GM23338 (cell line): ENCODE results near the gene RNU6-8. TPM values are rescaled to one million over a fixed set of nuclear protein-coding genes. Genes with fewer than 3 reads are reported as not detected.

ENCODE experiments used
- ATAC-seq: fragments of 200-7000 bp; cut with Tn5 transposase; 3 replicates; pipeline ENCODE4 v1.9.1; 2020
- DNase-seq: peaks from one replicate; pipeline ENCODE4 v3.0.0-alpha.2; 2015; ENCODE audit warnings: low spot score
- H2AFZ ChIP-seq: fragments of 200-600 bp; sonication (generic); 2 replicates; pipeline ENCODE4 v1.8.0; 2016; ENCODE audit warnings: antibody characterized with exemption, mild to moderate bottlenecking, moderate library complexity
- H3F3A ChIP-seq: fragments of 200-600 bp; sonication (generic); replicated peaks from 2 replicates; pipeline ENCODE4 v1.8.0; 2017; ENCODE audit warnings: antibody characterized with exemption, mixed run types, low read depth
- H3K27ac ChIP-seq: fragments of 200-600 bp; sonication (generic); 2 replicates; pipeline ENCODE4 v1.6.1; 2016; ENCODE audit warnings: low read depth
- H3K27me3 ChIP-seq: fragments of 200-600 bp; sonication (generic); 2 replicates; pipeline ENCODE4 v1.8.0; 2016; ENCODE audit warnings: mild to moderate bottlenecking, mixed run types, moderate library complexity; ENCODE audit not compliant: insufficient read depth
- H3K36me3 ChIP-seq: fragments of 200-600 bp; sonication (generic); 2 replicates; pipeline ENCODE4 v1.8.0; 2016; ENCODE audit warnings: mild to moderate bottlenecking; ENCODE audit not compliant: insufficient read depth
- H3K4me1 ChIP-seq: fragments of 200-600 bp; sonication (generic); 2 replicates; pipeline ENCODE4 v1.8.0; 2016; ENCODE audit warnings: mild to moderate bottlenecking, moderate library complexity; ENCODE audit not compliant: insufficient read depth
- H3K4me2 ChIP-seq: fragments of 200-600 bp; sonication (generic); 2 replicates; pipeline ENCODE4 v1.7.1; 2017; ENCODE audit warnings: mixed run types
- H3K4me3 ChIP-seq: fragments of 200-600 bp; sonication (generic); 2 replicates; pipeline ENCODE4 v1.6.1; 2016; ENCODE audit warnings: mixed run types
- H3K79me2 ChIP-seq: fragments of 200-600 bp; sonication (generic); replicated peaks from 2 replicates; pipeline ENCODE4 v1.8.0; 2017; ENCODE audit warnings: mild to moderate bottlenecking; ENCODE audit not compliant: insufficient read depth
- H3K9me2 ChIP-seq: fragments of 200-600 bp; sonication (generic); 2 replicates; pipeline ENCODE4 v1.8.0; 2017; ENCODE audit not compliant: insufficient read depth
- H4K20me1 ChIP-seq: fragments of 200-600 bp; sonication (generic); replicated peaks from 2 replicates; pipeline ENCODE4 v1.8.0; 2017; ENCODE audit warnings: mild to moderate bottlenecking; ENCODE audit not compliant: insufficient read depth
- H3K27ac Mint-ChIP-seq: 2 replicates; pipeline ENCODE4 v1.8.0; 2020; ENCODE audit warnings: inconsistent platforms, mild to moderate bottlenecking, moderate library complexity, mixed read lengths
- H3K27me3 Mint-ChIP-seq: 3 replicates; pipeline ENCODE4 v1.8.0; 2022; ENCODE audit warnings: low read depth, mild to moderate bottlenecking, moderate library complexity, mixed read lengths, inconsistent platforms; ENCODE audit not compliant: insufficient read depth, poor library complexity
- H3K36me3 Mint-ChIP-seq: 3 replicates; pipeline ENCODE4 v1.8.0; 2021; ENCODE audit warnings: low read depth, mild to moderate bottlenecking, inconsistent platforms, moderate library complexity, mixed read lengths
- H3K4me1 Mint-ChIP-seq: 3 replicates; pipeline ENCODE4 v1.8.0; 2020; ENCODE audit warnings: mild to moderate bottlenecking, inconsistent platforms, mixed read lengths
- H3K4me3 Mint-ChIP-seq: 3 replicates; pipeline ENCODE4 v1.8.0; 2021; ENCODE audit warnings: moderate library complexity, mild to moderate bottlenecking, inconsistent platforms, mixed read lengths
- H3K9me3 Mint-ChIP-seq: 3 replicates; pipeline ENCODE4 v1.8.0; 2020; ENCODE audit warnings: moderate library complexity, mild to moderate bottlenecking, inconsistent platforms, mixed read lengths
- CREB1 ChIP-seq: fragments of 250-450 bp; sonication (Bioruptor Pico); IDR thresholded peaks from 2 replicates; pipeline ENCODE4 v1.5.0; 2020; ENCODE audit warnings: low read depth, mild to moderate bottlenecking, moderate library complexity
- CTCF ChIP-seq, 2 experiments: fragments of 200-600 bp in 1 of 2; sonication (generic) in 1 of 2; conservative IDR thresholded peaks; 2 replicates each; pipeline versions ENCODE4 v1.5.1 to v1.6.1; 2016 to 2017; ENCODE audit warnings: antibody characterized with exemption in 2 of 2, low read depth in 2 of 2, mild to moderate bottlenecking in 2 of 2, moderate library complexity in 1 of 2
- ETS1 ChIP-seq: IDR thresholded peaks from 2 replicates; pipeline ENCODE4 v1.6.1; 2016; ENCODE audit warnings: antibody characterized with exemption
- EZH2 ChIP-seq: fragments of 200-600 bp; sonication (generic); IDR thresholded peaks from one replicate; pipeline ENCODE4 v1.8.0; 2017; ENCODE audit warnings: antibody characterized with exemption, mild to moderate bottlenecking, low read depth; ENCODE audit not compliant: unreplicated experiment
- EZH2phosphoT487 ChIP-seq: fragments of 200-600 bp; sonication (generic); IDR thresholded peaks from one replicate; pipeline ENCODE4 v1.8.1; 2018; ENCODE audit warnings: antibody characterized with exemption; ENCODE audit not compliant: unreplicated experiment
- JUNB ChIP-seq: IDR thresholded peaks from one replicate; pipeline ENCODE4 v1.6.1; 2016; ENCODE audit warnings: antibody characterized with exemption; ENCODE audit not compliant: unreplicated experiment
- NANOG ChIP-seq: IDR thresholded peaks from 2 replicates; pipeline ENCODE4 v1.6.1; 2016; ENCODE audit warnings: antibody characterized with exemption, borderline replicate concordance
- POLR2AphosphoS5 ChIP-seq: IDR thresholded peaks from 2 replicates; pipeline ENCODE4 v1.6.1; 2016; ENCODE audit warnings: antibody characterized with exemption, low read depth
- STAT1 ChIP-seq: IDR thresholded peaks from one replicate; pipeline ENCODE4 v1.6.1; 2016; ENCODE audit warnings: antibody characterized with exemption; ENCODE audit not compliant: unreplicated experiment
- ZNF114 ChIP-seq: fragments of 250-450 bp; sonication (Bioruptor Pico); IDR thresholded peaks from 2 replicates; pipeline ENCODE4 v1.5.0; 2020; ENCODE audit warnings: mild to moderate bottlenecking, moderate library complexity
- ZNF331 ChIP-seq: fragments of 250-450 bp; sonication (Bioruptor Pico); IDR thresholded peaks from 2 replicates; pipeline ENCODE4 v1.5.0; 2020; ENCODE audit warnings: low read depth, mild to moderate bottlenecking, moderate library complexity
- ZNF462 ChIP-seq: fragments of 250-450 bp; sonication (Bioruptor Pico); IDR thresholded peaks from 2 replicates; pipeline ENCODE4 v1.5.0; 2020; ENCODE audit warnings: mild to moderate bottlenecking, moderate library complexity
- long read RNA-seq: library from polyadenylated mRNA; unstranded; transcript quantifications from one replicate; pipeline ENCODE4 v2.0.0, GENCODE V29; 2020; ENCODE audit not compliant: unreplicated experiment
- polyA plus RNA-seq: library from polyadenylated mRNA; unstranded; fragments of >200 nt; fragmentation: Nextera tagmentation; extraction: Ambion mirVana; gene quantifications from 2 replicates; pipeline ENCODE4 v1.2.1, GENCODE V29; 2016
- total RNA-seq: library from RNA; depleted of rRNA; stranded (reverse); fragments of >200 nt; shearing (Covaris generic); gene quantifications from 2 replicates; pipeline ENCODE4 v1.2.3, GENCODE V29; 2014; rRNA removed
- TF ChIP-seq, protein P1 (sequence below): IDR thresholded peaks from one replicate; pipeline ENCODE4 v1.6.1; 2018; ENCODE audit warnings: antibody characterized with exemption; ENCODE audit not compliant: unreplicated experiment

Gene RNU6-8
- total RNA-seq (not detected in 2 replicates), polyA plus RNA-seq (39.1 TPM in 1 of 2 replicates, not detected in the other)
- long read RNA-seq = 0 reads

- DNase-seq (peak; percentile 95), ATAC-seq (peak; percentile 78)
- Histone ChIP-seq H3K27ac (peak within 1 kb of the TSS; percentile 87; the same call in 1 of the 2 replicates), H3K36me3 (no peaks in the 10 kb centered on the region), H3K27me3 (peaks cover 7% of the 10 kb centered on the region; the same call in 1 of the 2 replicates), H4K20me1 (no peaks in the 10 kb centered on the region), H3K4me3 (peak within 1 kb of the TSS; percentile 67), H3K4me2 (peak within 1 kb of the TSS; percentile 89), H3F3A (no peaks in the 10 kb centered on the region), H3K4me1 (no peaks in the 10 kb centered on the region), H3K9me2 (no peaks in the 10 kb centered on the region), H3K79me2 (no peaks in the 10 kb centered on the region), H2AFZ (peak within 1 kb of the TSS; percentile 97)
- H3K27me3 Mint-ChIP-seq = peaks cover 15% of the 10 kb centered on the region
- H3K4me3 Mint-ChIP-seq = peak within 1 kb of the TSS; percentile 90
- no peaks in the 10 kb centered on the region for H3K9me3 Mint-ChIP-seq
- H3K36me3 Mint-ChIP-seq = no peaks in the 10 kb centered on the region
- peaks cover 17% of the 10 kb centered on the region for H3K4me1 Mint-ChIP-seq
- peak within 1 kb of the TSS; percentile 100 for H3K27ac Mint-ChIP-seq
- no peak for TF ChIP-seq JUNB
- TF ChIP-seq NANOG = no peak
- peak; percentile 67 for TF ChIP-seq CREB1 (CRISPR knock-in tag)
- TF ChIP-seq, protein P1, sequence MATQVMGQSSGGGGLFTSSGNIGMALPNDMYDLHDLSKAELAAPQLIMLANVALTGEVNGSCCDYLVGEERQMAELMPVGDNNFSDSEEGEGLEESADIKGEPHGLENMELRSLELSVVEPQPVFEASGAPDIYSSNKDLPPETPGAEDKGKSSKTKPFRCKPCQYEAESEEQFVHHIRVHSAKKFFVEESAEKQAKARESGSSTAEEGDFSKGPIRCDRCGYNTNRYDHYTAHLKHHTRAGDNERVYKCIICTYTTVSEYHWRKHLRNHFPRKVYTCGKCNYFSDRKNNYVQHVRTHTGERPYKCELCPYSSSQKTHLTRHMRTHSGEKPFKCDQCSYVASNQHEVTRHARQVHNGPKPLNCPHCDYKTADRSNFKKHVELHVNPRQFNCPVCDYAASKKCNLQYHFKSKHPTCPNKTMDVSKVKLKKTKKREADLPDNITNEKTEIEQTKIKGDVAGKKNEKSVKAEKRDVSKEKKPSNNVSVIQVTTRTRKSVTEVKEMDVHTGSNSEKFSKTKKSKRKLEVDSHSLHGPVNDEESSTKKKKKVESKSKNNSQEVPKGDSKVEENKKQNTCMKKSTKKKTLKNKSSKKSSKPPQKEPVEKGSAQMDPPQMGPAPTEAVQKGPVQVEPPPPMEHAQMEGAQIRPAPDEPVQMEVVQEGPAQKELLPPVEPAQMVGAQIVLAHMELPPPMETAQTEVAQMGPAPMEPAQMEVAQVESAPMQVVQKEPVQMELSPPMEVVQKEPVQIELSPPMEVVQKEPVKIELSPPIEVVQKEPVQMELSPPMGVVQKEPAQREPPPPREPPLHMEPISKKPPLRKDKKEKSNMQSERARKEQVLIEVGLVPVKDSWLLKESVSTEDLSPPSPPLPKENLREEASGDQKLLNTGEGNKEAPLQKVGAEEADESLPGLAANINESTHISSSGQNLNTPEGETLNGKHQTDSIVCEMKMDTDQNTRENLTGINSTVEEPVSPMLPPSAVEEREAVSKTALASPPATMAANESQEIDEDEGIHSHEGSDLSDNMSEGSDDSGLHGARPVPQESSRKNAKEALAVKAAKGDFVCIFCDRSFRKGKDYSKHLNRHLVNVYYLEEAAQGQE = no peak
- no peak for TF ChIP-seq CTCF (conservative IDR thresholded peaks at IDR 0.05; ENCODE audit: low read depth in 2 of 2)
- no peak for TF ChIP-seq EZH2phosphoT487
- peak; percentile 61; the same call in 1 of the 2 replicates for TF ChIP-seq POLR2AphosphoS5
- no peak for TF ChIP-seq ETS1
- TF ChIP-seq ZNF114 = no peak
- no peak for TF ChIP-seq STAT1
- no peak for TF ChIP-seq ZNF462 (CRISPR knock-in tag)
- TF ChIP-seq ZNF331 (CRISPR knock-in tag) = no peak
- no peak for TF ChIP-seq EZH2
Observed at GRCh38 chr14:32202998-32203882, at the start of gene RNU6-8. Gene RNU6-8, minus strand, starts transcription at chr14:32203269.
